Stimulated activated CD4-positive, alpha-beta T cell treated with anti-CD3 and anti-CD28 coated beads, TNF-alpha, amount 100 ng/mL, for 24 hours (primary cell): Measurements from ENCODE around the gene TRAF2.
"Not testable (repeated sequence)": the region's sequence is repeated elsewhere in the genome, so short reads cannot be mapped to it uniquely, and the experiment has no call there.

Experiments
- DNase-seq, 3 experiments: peaks; one replicate each; pipeline ENCODE4 v3.0.0-alpha.2; 2020; ENCODE audit warnings: low read depth in 3 of 3

TRAF2 gene

DNA sequence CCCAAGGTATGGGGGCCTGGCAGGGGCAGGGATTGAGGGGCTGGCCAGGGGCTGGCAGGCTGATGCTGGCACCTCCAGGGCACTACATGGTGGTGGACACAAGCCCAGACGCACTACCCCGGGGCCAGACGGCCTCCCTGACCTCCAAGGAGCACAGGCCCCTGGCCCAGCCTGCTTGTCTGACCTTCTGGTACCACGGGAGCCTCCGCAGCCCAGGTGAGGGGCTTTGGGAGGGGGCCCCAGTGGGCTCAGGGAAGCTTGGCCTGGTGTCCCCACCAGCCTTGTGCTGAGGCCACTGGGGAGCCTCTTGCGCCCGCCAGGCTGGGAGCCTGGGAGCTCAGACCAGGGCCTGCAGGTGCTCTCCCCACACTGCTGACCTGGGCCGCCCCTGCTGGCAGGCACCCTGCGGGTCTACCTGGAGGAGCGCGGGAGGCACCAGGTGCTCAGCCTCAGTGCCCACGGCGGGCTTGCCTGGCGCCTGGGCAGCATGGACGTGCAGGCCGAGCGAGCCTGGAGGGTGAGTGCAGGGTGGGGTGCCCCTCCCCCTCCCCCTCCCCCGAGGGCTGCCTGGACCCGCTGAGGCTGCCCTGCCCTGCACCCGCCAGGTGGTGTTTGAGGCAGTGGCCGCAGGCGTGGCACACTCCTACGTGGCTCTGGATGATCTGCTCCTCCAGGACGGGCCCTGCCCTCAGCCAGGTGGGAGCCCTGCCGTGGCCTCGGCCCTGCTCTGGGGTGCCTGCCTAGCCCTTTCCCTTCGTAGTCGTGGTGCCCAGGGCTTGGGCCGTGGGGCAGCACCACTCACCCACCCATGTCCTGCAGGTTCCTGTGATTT is 28.5 kb upstream of the TRAF2 start:
- no peak for DNase-seq

DNA sequence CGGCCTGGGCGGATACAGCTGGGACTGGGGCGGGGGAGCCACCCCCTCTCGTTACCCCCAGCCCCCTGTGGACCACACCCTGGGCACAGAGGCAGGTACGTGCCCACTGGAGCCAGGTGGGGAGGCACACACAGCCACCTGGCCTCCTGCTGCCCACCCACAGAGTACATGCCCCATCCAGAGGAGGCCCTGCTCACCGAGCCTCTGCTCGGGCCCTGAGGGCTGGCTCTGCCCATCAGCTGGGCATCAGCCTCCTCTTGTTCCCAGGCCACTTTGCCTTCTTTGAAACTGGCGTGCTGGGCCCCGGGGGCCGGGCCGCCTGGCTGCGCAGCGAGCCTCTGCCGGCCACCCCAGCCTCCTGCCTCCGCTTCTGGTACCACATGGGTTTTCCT is 27.9 kb upstream of the TRAF2 start:
- DNase-seq, result no peak

DNA sequence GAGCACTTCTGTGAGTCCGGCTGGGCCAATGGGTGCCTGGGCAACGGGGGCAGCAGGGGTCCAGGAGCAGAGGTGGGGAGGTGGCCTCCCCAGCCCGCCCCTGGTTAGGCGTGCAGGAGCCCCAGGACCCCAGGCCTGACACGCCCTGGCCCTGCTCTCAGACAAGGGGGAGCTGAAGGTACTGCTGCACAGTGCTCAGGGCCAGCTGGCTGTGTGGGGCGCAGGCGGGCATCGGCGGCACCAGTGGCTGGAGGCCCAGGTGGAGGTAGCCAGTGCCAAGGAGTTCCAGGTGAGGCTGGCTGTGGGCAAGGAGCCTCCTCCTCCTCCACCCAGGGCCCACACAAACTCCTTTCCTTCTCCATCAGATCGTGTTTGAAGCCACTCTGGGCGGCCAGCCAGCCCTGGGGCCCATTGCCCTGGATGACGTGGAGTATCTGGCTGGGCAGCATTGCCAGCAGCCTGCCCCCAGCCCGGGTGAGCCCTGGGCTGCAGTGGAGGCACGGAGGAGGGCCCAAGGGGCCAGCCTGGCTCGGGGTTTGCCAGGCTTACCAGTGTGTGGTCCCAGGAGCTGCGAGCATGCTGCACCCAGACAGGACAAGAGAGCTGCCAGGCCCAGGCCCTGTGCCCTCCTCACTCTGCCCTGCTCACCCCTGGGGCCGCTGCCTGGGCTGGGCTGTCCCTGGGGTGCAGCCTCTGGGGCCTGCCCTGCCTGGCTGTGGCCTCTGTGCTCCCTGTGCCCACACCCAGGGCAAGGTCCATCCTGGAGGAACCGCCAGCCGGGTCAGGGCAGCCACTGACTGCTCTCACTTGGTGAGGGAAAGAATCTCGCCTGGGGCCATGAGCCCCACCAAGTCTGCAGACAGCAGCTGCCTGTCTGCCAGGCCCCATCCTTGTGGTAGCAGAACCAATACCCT is 27.2 kb upstream of the TRAF2 start:
- DNase-seq, result no peak

DNA sequence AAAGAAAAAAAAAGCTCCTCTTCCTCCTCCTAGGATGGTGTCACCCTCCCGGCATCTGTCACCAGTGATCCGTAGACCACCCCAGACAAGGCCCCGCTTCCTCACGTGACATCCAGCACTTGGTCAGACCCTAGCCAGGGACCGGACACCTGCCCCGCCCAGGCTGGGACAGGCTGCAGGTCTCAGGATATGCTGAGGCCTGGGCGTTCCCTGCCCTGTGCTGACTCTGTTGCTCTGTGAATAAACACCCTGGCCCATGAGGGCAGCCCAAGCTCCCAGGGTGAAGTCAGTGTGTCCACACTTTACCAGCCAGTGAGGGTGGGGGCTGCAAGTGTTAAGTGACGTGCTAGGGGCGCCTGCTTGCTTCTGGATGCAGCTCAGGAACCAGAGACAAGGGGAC is 25.8 kb upstream of the TRAF2 start:
- DNase-seq, result no peak

DNA sequence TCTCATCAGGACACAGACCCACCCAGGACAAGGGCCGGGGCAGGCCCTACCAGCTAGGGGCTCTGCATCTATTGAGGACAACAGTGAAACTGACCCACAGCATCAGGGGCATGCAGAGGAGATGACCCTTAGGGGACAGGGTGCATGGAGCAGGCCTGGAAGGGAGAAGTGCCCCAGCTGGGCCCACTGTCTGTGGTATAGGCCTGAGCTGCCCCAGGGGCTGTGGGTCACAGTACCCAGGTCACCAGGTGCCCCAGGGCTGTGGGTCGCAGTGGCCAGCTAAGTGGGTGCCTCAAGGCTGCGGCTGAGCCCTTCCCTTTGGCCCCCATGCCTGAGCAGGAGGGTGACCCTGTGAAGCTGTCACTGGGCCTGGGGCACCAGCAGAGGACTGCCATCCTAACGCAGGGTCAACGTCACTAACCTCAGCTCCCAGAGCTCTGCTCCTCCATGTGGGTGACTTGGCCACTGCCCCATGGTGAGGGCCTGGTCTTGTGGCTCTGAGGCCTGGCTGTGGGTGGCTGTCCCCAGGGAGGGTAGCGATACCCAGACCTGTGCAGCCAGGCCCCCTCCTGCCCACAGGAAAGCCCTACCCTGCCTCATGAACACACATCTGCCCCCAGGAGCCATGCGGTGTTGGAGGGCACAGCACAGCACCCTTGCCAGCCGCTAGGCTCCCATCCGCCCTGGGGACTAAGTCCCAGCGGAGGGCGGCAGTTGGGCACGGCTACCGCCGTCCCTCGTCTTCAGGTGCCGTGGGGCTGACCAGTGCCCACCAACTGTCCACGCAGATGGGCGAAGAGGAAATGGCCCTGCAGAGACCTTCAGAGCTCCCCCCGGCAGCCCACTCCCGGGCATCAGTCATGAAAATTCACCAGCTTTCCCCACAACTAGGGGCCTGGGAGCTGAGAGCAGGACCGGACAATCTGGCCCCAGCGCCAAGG is 25.1 kb upstream of the TRAF2 start:
- no peak for DNase-seq

DNA sequence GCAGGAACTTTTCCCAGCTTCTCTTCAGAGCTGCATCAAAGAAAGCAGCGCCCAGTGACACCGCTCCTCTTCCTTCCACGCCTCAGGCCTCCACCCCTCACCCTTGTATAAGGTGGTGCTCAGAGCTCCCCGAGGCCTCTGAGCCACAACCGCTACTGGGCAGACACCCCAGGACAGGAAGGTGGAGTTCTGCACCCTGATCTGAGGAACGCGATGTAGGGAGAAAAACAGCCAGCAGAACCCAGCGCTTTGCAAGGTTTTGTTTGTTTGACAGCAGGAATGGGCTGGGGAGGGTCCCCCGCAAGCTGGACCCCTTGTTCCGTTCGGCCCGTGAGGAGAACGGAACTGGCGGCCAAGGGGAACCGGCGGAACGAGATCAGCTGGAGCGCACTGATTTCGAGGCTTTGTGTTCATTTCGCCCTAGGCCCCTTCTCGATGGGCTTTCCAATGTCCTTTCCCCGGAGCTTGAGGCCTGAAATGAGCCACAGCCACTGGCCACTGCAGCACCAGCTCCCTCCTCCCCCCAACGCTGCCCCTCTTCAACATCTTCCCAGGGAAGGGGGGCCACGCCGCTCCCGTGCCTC is 24.4 kb upstream of the TRAF2 start:
- DNase-seq, result no peak

DNA sequence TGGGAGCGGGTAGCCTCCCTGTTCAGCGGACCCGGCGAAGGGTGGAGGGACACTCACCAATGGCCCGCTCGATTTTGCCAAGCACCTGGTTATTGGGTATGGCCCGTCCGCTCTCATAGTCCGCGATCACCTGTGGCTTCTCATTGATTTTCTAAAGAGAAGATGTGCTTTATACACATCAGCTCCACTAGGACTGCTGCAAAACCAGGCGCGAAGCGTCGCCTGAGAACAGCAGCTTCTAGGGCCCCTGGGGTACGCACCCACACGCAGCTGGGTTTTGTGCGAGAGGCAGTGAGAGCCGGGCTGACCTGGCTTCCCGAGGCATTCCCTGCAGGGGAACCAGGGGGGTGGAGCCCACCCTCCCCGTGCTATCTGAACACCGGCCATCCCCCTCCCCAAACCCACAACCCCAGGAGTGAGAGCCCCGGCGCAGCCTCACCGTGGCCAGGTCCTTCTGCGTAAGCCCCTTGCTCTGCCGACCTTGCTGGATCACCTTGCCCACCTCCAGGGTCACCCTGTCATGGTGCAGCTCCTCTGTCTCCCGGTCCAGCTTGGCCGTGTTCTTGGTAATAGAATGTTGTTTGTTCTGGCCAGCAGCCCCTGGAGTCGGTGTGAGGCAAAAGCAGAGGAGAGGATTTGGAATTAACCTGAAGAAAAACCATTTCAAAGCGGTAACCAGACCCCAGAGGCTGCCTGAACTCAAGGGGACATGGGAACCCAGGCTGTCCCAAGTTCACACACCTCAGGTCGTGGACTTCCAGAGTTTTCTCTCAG is 23.3 kb upstream of the TRAF2 start:
- DNase-seq, result no peak

DNA sequence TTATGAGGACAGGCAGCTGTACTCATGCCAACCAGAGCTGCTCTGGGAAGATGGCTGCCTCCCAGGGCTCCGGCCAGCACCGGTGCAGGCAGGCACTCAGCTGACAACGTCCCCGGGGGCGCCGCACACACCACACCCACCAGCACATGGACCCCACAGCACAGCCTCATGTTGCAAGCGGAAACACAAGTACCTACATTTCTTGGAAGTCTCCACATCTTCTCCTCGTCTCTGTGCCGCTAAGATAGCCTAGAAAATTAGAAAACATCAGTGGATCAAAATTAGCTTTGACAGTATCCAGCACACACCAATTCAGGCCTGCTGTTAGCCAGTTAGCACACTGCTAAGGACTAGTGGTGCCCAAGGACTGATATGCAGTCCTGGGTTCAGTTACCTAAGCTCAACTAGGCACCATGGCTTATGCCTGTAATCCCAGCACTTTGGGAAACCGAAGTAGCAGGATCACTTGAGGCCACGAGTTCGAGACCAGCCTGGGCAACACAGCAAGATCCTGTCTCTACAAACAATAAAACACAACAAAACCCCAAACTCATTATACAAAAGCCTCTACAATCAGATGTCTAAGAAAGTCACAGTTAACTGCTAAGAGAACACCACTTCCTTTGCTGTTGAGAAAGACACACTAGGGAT is 22.6 kb upstream of the TRAF2 start:
- no peak for DNase-seq

DNA sequence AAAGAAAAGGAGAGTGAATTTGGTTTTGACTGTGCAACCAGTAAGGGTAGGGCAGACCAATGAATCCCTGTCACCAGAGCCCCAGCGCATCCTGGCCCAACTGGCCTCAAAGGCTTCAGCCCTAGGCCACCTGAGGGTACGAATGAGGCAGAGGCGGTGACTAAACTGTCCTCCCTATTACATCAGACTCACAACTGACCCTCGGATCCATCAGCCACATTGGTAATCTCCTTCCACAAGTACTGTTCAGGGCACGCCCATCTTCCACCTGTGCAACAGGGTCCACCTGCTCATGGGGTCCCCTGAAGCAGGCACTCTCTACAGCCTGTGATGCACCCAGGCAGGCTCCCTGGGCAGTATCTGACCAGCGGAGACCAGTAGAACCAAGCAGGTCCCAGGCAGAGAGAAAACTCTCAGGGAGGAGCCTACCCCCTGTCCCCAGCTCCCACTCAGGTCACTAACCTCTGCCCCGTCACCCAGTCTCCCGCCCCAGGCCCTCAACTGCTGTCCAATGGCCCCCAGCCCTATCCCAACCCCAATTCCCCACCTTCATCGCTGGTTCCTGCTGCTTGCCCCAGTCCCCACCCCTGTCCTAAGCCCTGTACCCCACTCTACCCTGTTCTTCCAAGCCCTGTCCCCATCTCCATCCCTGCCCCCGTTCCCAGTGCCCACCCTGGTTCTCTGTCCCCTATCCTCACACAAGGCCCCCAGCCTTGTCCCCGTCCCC is 21.1 kb upstream of the TRAF2 start:
- no peak for DNase-seq

DNA sequence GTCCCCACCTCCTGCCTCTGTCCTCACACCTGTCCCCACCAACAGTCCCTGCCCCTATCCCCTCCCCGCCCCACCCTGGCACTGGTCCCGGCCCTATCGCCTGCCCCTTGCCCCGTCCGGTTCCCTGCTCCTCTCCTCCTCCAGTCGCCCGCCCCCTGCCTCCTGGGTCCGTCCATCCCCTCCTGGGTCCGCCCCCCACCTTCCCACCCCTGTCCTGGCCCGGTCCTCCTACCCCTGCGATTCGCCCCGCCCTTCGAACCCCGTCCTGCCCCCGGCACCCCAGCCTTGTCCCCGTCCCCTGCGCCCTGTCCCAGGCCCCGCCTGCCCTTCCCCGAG is 20.6 kb upstream of the TRAF2 start:
- DNase-seq, result no peak

DNA sequence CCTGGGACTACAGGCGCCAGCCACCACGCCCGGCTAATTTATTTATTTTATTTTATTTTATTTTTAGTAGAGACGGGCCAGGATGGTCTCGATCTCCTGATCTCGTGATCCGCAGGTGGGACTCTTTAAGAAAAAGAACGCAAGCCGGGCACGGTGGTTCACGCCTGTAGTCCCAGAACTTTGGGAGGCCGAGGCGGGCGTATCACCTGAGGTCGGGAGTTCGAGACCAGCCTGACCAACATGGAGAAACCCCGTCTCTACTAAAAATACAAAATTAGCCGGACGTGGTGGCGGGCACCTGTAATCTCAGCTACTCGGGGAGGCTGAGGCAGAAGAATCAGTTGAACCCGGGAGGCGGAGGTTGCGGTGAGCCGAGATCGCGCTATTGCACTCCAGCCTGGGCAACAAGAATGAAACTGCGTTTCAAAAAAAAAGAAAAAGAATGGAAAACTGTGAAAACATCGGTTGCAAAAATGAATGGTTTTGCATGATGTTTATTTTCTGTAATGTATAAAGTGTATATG is 19.4 kb upstream of the TRAF2 start:
- not testable (repeated sequence) for DNase-seq

DNA sequence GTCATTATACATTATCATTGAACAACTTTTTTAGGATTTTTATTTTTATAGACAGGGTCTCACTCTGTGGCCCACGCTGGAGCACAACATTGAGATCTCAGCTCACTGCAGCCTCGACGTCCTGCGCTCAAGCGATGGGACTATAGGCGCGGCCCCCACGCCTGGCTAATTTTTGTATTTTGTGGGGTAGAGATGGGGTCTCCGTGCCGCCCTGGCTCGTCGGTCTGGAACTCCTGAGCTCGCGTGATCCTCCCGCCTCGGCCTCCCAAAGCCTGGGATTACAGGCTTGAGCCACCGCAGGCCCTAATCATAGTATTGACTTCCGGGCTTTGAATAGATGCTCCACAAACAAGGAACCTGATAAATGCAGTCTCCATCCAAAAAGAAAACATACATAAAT is 18.8 kb upstream of the TRAF2 start:
- DNase-seq, result no peak

DNA sequence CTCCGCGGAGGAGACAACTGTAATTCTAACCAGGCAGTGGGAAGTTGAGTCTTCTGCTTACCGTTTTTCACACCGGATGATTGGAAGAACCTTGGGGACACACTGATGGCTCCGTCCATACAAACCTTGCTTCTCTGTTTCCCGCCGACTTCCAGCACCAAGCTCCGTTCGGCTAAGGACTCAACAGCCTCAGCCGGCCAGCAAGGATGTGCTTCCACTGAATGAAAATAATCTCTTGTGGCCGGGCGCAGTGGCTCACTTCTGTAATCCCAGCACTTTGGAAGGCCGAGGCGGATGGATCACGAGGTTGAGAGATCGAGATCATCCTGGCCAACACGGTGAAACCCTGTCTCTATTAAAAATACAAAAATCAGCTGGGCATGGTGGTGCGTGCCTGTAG is 18.4 kb upstream of the TRAF2 start:
- no peak for DNase-seq

DNA sequence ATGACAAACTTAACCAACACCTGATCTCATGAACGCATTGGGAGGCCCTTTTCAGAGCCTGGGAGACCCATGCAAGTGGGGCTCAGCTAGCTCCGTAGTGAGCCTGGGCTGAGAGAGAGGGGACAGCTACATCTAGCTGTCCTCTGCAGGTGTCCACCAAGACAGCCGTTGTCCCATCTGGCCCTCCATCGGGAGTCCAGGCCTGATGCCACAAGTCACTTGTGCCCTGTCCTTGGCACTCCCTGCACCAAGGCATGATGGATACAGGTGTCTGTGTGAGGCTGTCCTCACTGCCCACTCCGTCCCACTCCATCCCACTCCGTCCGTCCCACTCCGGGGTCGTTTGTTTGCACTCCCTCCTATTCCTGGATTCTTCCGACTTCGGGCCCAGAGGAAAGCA is 17.7 kb upstream of the TRAF2 start:
- no peak for DNase-seq

DNA sequence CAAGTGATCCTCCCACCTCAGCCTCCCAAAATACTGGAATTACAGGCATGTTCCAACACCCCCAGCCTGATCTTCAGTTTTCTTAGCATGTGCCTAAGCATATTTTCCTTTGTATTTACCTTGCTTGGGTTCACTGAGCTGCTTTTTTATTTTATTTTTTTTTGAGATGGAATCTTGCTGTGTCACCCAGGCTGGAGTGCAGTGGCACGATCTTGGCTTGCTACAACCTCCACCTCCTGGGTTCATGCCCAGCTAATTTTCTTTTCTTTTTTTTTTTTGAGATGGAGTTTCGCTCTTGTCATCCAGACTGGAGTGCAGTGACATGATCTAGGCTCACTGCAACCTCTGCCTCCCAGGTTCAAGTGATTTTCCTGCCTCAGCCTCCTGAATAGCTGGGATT is 16.7 kb upstream of the TRAF2 start:
- DNase-seq, result not testable (repeated sequence)

DNA sequence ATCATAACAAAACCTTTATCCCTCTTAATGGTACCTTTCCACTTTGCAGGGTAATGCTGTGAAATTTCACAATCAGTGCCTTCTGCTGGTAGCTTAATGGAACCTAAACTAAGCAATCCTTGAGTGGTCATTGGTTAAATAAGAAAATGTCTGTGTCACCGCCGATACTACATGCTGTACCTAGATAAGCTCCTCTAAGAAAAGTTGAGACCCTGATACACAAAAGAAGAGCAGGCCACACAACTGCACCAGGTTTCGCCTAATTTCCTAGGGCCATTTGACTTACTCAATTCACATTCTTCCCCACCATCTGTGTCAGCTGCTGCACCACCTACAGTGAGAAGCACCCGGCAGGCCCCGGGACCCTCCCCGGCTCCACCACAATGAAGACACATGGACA is 11.2 kb upstream of the TRAF2 start:
- DNase-seq, result no peak

DNA sequence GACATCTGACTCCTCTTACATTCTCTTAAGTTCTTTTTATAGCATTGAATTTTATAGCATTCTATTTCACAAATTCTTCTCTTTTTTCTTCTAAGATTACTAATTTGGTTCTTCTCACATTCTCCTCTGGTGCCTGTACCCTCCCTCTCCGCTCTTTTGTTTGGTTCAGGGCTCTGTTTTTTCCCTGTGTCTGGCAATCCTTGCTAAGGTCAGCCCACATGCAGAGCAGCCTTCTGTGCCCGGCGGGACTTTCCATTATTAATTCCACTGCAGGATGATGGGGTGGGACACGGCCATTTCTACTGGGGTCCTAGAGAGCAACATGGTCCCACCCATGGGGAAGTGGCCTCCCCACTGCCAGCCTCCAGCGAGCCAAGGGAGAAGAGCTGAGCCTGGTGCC is 9.8 kb upstream of the TRAF2 start:
- DNase-seq, result no peak

DNA sequence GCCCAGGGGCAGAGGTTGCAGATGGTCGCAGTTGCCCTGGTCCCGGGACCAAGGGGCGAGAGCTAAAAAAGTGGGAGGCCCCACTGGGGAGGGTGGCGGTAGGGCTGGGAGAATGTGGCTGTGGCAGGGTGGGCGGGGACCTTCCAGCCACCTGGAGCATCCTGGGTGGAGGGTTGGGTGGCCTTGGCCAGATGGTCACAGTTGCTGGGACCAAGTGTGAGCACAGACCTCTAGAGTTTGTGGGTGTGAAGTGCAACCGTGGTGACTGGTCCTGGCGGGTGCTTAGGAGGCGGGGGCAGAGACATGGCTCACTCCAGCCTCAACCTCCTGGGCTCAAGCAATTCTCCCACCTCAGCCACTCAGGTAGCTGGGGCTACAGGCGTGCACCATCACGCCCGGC is 5.7 kb upstream of the TRAF2 start:
- DNase-seq, result no peak

DNA sequence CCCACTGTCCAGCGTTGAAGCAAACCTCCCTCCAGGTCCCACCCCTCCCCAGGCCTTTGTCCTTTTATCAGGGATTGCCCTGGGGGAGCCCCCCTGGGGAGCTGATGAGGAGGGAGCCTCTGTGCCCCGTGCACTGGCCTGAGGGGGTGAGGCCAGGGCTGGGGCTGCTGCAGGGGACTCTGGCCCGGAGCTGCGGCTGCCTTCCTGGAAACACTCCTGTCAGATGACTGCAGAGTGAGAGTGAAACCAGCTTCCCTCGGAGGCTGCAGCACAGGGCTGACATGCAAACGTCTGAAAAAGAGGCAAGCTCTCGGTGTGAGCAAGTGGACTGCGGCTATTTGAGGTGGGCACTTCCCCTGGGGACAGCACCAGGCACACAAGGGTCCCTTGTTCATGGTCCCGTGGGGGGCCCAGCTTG is 4.6 kb upstream of the TRAF2 start:
- peak in 2 of 3 experiments; percentile 46 to 69 for DNase-seq
